ENCODE measurements around the gene SNRPB2.

Gene SNRPB2

GRCh38 chr20:16778159-16778558 lies 48.3 kb downstream of the SNRPB2 start:
- DNase-seq (ENCODE audit: low read depth) = no peak
- H3K4me3 ChIP-seq (ENCODE audit: low read depth, low read length) = no peak overlapping the region

- no peak for DNase-seq (ENCODE audit: low read depth)
- H3K4me3 ChIP-seq (ENCODE audit: low read depth, low read length) = no peak overlapping the region
Observed at GRCh38 chr20:16781496-16781895, 51.7 kb downstream of the SNRPB2 start.

- DNase-seq (ENCODE audit: low read depth) = no peak
Observed at GRCh38 chr20:16785226-16785625, 55.4 kb downstream of the SNRPB2 start.

More at GRCh38 chr20:16785226-16785625, 55.4 kb downstream of the SNRPB2 start:
- H3K4me3 ChIP-seq (ENCODE audit: low read depth, low read length) = no peak overlapping the region
